ENCODE measurements around the gene BCAR3.

BCAR3 gene

GRCh38 chr1:93615582-93616150, 66.0 kb downstream of the BCAR3 start:
- DNase-seq (ENCODE audit: low read depth) = peak; percentile 22

GRCh38 chr1:93614986-93615581, 66.6 kb downstream of the BCAR3 start:
- peak; percentile 33 for DNase-seq (ENCODE audit: low read depth)

GRCh38 chr1:93614541-93614940, 67.1 kb downstream of the BCAR3 start:
- no peak for DNase-seq (ENCODE audit: low read depth)

GRCh38 chr1:93613898-93614297, 67.7 kb downstream of the BCAR3 start:
- no peak for DNase-seq (ENCODE audit: low read depth)

DNA sequence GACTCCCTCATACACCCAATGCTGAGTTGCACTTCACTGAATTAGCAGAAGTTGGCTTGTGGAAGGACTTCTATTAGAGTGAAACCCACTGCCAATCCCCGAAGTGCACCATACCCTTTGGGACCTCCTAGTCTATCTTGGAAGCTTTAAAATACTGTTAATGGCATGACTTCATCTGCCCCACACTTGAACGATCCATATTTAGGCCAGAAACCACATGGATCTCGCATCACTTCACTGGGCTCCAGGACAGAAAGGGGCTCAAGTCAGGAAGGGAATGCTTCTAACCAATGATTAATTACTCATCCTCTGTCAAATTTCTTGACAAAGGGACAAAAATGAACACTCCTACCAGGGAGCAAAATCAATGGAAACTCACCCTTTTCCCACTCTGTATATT, 69.1 kb downstream of the BCAR3 start:
- DNase-seq (ENCODE audit: low read depth) = no peak

DNA sequence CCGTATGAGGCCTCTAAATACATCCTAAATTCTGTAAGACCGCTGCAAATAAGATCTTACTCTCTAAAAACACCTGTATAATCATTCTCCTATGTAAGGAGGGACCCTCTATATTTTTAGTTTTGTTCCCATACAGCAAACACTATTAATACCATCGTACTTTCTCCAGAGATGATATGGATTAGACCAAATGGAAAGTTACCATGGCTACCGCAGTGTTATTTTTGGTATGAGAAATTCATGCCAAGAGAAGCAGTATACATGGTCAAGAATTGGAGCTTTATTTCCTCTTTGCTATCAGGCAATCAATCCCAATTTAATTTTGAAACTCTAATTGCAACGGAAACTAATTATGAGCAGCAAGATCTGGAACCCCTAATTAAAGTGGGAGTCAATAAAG, 70.0 kb downstream of the BCAR3 start:
- DNase-seq (ENCODE audit: low read depth) = no peak

GRCh38 chr1:93609536-93609935, 72.1 kb downstream of the BCAR3 start:
- no peak for DNase-seq (ENCODE audit: low read depth)

GRCh38 chr1:93608187-93609109, 73.2 kb downstream of the BCAR3 start:
- DNase-seq (ENCODE audit: low read depth) = no peak

- DNase-seq (ENCODE audit: low read depth) = peak; percentile 40
Observed at GRCh38 chr1:93607814-93608186, 73.8 kb downstream of the BCAR3 start.

- no peak for DNase-seq (ENCODE audit: low read depth)
Observed at GRCh38 chr1:93605812-93606512, 75.7 kb downstream of the BCAR3 start.

- DNase-seq (ENCODE audit: low read depth) = no peak
Observed at GRCh38 chr1:93605026-93605568, 76.5 kb downstream of the BCAR3 start.

DNA sequence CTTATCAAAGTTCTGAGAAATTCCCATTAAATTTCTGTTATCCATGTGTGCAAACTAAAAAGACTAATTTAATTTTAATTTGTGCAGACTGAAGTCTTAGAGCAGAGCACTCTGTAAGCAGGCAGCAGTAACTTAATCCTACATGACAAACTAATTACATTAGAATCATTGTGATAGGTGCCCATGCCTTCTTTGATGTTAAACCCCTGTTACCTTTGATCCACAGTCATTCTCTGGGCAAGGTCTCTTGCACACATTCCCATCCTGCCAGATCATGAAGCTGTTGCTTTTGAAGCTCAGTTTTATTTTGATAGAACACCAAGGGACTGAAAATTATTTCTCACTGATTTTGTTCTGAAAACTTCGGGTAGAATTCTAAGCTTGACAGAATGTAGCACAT, 77.2 kb downstream of the BCAR3 start:
- no peak for DNase-seq (ENCODE audit: low read depth)

GRCh38 chr1:93603601-93604000, 78.0 kb downstream of the BCAR3 start:
- DNase-seq (ENCODE audit: low read depth) = no peak

GRCh38 chr1:93603106-93603505, 78.5 kb downstream of the BCAR3 start:
- no peak for DNase-seq (ENCODE audit: low read depth)

- DNase-seq (ENCODE audit: low read depth) = no peak
Observed at GRCh38 chr1:93602101-93602500, 79.5 kb downstream of the BCAR3 start.

DNA sequence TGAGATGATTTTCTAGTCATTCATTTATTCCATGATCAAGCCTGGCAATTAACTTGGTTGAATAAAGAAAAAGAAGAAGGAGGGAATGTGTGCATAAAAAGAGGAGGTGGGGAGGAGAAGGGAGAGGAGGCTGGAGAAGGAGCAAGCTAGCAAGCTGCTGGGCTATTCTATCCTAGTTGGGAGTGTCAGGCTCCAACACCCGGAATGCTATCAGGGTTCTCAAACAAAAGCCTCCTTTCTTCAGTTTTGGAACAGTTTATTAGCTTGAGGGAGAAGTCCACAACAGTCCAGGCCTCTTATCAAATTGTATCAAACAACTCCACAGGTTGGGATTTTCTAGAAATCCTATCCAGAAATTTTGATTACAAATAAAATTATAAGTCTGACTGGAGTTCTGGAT, 80.0 kb downstream of the BCAR3 start:
- no peak for DNase-seq (ENCODE audit: low read depth)

DNA sequence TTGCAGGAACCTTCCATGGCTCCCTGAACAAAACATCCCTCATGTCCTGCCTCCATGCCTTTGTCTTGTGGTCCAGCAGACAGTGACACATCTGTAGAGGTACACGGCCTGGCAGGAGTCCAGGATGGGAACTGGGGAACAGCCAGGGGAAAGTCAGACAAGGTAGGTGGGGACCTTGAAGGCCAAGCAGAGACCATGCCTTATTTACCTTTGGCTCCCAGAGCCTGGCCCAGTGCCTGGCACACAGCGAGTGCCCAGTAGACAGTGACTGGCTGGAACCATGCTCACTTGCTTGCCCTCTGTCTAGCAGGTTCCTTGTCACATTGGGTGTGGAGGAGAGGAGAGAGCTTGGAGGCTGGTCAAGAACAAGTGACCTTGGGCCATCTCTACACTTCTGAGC, 81.0 kb downstream of the BCAR3 start:
- DNase-seq (ENCODE audit: low read depth) = no peak

- no peak for DNase-seq (ENCODE audit: low read depth)
Observed at GRCh38 chr1:93599479-93599878, 82.2 kb downstream of the BCAR3 start.

GRCh38 chr1:93598861-93599439, 82.7 kb downstream of the BCAR3 start:
- DNase-seq (ENCODE audit: low read depth) = no peak

DNA sequence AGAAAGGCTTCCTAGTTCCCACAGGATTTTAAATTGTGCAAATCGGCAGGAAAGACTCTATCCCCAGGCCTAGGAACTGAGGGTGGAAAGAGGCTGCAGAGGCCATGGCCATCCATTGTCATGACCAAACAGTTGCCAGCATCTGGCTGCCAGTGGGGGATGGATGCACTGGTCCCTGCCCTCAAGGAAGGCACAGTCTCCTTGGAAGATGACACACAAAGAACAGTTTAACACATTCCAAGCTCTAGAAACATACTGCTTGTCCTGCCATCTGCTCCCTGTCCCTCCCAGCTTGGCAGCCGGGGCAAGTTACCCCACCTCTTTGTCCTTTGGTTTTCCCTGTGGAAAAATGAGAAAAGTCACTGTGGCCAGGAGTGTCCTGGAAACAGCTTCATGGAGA, 83.2 kb downstream of the BCAR3 start:
- DNase-seq (ENCODE audit: low read depth) = no peak

DNA sequence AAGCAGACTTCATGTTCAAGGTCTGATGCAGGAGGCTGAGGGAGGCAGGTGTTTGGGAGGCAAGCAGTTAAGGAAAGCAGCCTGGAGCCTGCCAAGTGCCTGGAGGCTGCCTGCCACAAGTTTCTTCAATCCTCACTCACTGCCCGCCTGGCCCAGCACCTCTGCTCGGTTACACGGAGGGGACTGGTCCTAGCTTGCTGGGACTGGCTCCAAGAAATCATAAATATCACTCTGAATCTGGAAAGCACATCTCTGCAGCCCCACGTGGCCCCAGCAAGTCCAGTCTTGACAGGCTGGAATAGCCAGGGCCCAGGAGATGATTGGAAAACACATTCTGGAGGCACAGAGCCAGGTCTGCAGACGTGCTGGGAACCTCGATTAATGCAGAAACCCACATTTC, 83.9 kb downstream of the BCAR3 start:
- DNase-seq (ENCODE audit: low read depth) = no peak
